Ecto neural progenitor cell (in vitro differentiated cells): ENCODE results near the gene RCOR2.

Source experiments
- DNase-seq: peaks from one replicate; pipeline ENCODE4 v3.0.0-alpha.2; 2018; ENCODE audit warnings: low spot score

The RCOR2 gene

GRCh38 chr11:63907063-63907462 is 9.9 kb downstream of the RCOR2 start:
- no peak for DNase-seq

- DNase-seq, result no peak
Observed at GRCh38 chr11:63906585-63906984, 10.4 kb downstream of the RCOR2 start.

- DNase-seq, result no peak
Observed at GRCh38 chr11:63906087-63906486, 10.9 kb downstream of the RCOR2 start.

GRCh38 chr11:63905179-63905578 is 11.8 kb downstream of the RCOR2 start:
- DNase-seq, result no peak

GRCh38 chr11:63904743-63905142 is 12.2 kb downstream of the RCOR2 start:
- DNase-seq, result no peak

GRCh38 chr11:63903884-63904283 is 13.1 kb downstream of the RCOR2 start:
- DNase-seq, result no peak

- DNase-seq, result no peak
Observed at GRCh38 chr11:63901660-63902059, 15.3 kb downstream of the RCOR2 start.

- DNase-seq, result no peak
Observed at GRCh38 chr11:63897459-63898146, 19.4 kb downstream of the RCOR2 start.

GRCh38 chr11:63896071-63896470 is 20.9 kb downstream of the RCOR2 start:
- DNase-seq, result no peak

GRCh38 chr11:63893355-63893754 is 23.6 kb downstream of the RCOR2 start:
- no peak for DNase-seq

- DNase-seq, result no peak
Observed at GRCh38 chr11:63892228-63892627, 24.7 kb downstream of the RCOR2 start.

- no peak for DNase-seq
Observed at GRCh38 chr11:63890368-63890767, 26.6 kb downstream of the RCOR2 start.

- DNase-seq, result no peak
Observed at GRCh38 chr11:63889344-63889743, 27.6 kb downstream of the RCOR2 start.

- DNase-seq, result no peak
Observed at GRCh38 chr11:63888170-63889086, 28.5 kb downstream of the RCOR2 start.

GRCh38 chr11:63887386-63887999 is 29.5 kb downstream of the RCOR2 start:
- DNase-seq, result no peak

GRCh38 chr11:63884196-63884932 is 32.6 kb downstream of the RCOR2 start:
- no peak for DNase-seq

- no peak for DNase-seq
Observed at GRCh38 chr11:63883791-63884190, 33.2 kb downstream of the RCOR2 start.

- DNase-seq, result no peak
Observed at GRCh38 chr11:63882555-63883242, 34.3 kb downstream of the RCOR2 start.

- DNase-seq, result no peak
Observed at GRCh38 chr11:63880403-63880790, 36.6 kb downstream of the RCOR2 start.

GRCh38 chr11:63879598-63880402 is 37.2 kb downstream of the RCOR2 start:
- DNase-seq, result no peak
